ENCODE results near the gene DOCK1.

Gene DOCK1

DNA sequence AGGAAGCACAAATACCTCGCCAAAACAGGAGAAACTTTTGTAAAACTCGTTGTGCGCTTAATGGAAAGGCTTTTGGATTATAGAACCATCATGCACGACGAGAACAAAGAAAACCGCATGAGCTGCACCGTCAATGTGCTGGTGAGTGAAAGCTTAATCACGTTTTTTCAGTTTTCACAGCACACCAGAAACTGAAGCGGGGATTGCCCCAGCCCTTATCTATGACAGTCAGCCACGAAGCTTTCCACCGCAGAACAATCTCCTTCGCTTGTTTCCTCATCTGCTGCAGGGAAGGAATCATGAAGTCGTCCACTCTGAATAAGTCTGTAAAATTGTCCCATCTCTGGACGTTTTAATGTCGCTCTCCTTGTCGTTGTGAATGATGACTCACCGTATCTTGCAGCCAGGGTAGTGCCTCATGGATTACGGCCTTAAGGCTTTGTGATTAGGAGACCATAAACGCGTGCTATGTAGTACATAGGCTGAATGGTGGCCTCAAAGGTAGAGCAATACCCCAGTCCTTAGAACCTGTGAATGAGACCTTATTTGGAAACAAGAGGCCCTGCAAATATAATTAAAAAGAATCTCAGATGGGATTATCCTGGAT lies 468.9 kb downstream of the DOCK1 start:
- DNase-seq = no peak

DNA sequence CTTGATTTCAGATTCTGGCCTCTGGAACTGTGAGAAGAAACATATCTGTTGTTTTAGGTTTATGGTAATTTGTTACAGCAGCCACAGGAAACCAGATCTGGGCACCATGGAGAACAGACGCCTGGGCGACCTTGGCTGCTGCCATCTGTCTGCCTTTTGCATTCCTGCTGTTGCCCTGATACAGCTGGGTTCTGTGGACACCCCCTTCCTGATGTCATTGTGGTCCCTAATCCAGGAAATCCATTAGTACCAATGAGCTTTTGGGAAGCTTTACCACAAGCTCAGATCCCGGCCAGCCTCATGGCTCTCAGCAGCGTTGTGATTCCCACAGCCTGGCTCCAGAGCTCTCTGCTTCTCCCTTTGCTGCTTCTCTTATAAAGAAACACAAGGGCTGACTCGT lies 469.7 kb downstream of the DOCK1 start:
- DNase-seq = no peak

DNA sequence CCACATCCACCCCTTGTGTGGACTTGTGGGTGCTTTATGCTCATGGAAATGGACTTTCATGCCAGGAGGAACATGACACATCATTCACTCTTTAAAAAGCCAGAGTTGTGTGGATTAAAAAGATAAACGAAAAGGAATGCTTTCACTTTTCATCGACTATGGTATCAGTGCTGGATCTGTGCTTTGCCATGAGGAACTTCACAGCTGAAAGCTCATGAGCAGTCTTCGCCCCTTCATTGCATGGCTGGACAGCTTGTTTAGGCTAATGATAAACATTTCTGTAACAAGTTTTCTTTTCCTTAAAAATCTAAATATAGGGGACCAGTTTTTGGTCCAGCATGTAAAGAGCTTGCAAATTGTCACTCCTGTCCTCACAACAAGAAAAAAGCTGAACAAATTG lies 470.2 kb downstream of the DOCK1 start:
- DNase-seq = no peak

DNA sequence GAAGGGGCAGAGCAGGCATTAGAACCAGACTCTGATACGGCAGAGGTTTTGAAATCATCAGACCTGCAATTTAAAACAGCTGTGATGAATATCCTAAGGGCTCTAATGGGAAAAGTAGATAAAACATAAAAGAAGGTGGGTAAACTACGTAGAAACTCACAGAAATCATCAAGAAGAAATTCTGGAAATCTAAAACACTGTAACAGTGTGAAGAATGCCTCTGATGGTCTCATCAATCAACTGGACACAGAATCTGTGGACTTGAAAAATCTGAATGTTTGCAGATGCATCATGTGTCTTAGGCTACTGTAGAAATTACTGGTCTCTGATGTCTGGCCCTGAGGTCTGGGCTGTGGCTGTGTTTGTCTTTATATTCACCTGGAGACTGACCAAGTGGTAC lies 470.8 kb downstream of the DOCK1 start:
- DNase-seq = no peak

DNA sequence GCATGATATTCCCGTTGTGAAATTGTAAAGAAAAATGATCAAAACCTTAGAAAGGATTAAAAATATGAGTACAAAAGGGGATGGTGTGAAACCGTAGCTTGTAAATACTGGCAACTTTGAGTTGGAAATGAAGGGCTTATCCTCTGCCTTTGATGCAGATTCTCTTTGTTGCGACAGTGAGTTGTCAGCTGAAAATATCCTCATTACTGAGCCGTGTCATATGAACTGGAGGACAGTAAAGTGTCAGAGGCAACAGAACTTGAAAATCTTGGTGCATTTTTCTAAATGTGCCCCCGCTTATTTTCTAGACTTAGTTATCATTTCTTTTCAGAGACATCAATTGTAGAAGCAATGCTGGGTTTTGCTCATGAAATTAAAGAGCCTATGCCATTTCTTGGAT lies 473.4 kb downstream of the DOCK1 start:
- DNase-seq = no peak

DNA sequence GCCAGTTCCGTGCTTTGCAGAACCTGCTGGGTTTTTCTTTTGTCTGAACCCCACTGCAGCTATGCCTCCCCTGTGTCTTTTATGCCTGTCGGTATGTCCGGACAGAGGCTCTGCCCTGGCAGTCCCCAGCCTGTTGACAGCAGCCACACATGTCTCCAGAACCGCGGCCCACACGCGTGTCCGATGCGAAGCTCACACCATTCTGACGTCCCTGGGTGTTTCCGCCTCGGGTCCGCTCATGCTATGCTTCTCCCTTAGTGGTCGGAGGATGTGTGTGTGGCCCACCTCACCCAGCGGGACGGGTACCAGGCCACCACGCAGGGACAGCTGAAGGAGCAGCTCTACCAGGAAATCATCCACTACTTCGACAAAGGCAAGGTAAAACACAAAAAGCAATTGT lies 479.3 kb downstream of the DOCK1 start:
- no peak for DNase-seq

DNA sequence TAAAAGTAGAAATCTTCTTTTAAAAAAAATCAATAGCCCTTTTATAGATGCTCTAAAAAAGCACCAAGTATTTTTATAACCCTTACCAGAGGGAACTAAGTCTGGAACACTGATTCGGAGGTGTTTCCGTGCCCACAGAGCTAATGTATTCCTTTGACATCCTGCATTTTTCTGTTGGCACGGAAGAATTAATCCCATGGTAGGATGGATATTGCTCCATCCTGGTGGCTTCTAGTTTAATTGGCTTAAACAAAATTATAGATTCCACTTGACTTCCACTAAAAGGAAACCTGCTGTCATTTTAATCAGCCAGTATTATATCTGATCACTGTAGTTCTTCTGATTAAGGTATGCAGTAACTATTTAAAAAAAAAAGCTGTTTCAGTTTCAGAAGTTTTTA lies 479.8 kb downstream of the DOCK1 start:
- no peak for DNase-seq

DNA sequence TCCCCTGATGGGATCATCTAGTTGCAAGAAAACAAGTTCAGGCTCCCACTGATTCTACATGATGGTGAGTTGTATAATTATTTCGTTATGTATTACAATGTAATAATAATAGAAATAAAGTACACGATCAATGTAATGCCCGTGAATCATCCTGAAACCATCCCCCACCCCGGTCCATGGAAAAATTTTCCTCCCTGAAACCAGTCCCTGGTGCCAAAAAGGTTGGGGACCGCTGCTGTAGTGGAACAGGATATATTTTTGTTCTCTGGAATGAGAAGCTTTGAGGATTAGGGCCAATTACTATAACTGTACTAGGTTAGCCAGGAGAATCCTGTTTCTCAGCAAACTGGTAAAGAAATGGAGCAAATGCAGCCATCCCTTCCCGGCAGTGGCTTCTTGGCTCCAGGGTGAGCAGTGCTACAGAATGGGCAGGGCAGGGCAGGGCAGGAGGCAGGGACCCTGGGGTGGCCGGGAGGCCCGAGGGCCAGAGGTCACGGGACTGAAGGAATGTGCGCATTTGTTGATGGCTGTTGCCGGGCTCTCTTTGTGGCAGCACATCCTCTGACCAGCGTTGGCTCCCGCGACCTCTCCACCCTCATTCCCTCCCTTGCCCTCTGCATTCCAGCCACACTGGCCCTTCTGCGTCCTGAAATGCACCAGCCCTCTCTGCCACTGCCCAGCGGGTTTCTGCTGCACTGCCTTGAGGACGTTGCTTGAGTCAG lies 481.5 kb downstream of the DOCK1 start:
- DNase-seq = no peak

DNA sequence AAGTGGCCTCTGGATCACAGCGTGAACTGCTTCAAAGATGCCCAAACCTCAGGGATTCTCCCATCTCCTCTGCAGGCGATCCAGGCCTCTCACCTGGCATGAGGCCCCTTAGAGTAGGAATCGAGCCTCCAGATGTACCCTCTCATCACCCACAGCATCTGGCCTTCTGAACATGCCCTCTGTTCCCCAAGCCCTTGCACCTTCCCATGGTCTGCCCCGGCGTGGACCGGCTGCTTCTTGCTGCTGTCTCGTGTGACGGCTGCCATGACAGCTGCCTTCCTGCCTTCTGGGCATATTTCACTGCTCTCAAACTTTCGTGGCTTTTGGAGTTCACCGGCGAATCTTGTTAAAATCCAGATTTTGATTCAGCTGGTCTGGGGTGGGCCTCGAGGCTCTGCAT lies 486.6 kb downstream of the DOCK1 start:
- no peak for DNase-seq

DNA sequence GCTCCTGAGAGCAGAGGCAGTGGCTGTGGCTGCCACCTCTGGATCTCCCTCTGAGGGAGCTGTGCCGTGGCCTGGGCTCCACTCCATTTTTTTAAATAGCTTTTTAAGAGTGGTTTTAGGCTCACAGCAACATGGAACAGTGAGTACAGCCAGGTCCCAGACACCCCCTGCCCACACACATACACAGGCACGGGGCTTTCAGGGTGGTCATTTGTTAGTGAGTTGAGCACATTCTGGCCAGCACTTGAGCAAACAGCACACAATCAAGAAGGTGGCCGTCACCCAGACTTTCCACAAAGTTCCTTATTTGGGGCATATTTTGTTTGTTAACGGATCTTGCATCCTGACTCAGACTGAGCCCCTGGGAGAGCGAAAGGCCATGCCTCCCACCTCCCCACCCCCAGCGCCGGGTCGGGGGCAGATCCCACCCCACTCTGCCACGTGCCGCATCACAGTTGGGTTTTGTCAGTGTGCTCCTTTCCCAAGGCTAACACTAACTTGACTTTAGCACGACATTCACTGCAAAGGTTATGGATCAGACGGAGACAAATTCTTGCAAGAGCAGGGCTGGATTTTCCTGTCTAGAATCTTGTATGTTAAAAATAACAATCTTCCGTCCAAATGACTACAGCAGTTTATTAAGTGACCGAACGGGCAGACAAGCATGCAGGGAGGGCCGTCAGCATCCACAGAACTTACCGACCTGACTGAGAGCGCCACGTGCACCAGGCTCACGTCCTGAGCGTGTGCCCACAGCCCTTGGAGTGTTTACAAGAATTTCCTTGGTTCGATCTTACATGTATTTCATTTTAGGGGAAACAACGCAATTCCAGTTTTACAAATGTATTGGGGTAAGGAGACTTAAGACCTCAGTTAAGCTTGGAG lies 487.4 kb downstream of the DOCK1 start:
- no peak for DNase-seq

DNA sequence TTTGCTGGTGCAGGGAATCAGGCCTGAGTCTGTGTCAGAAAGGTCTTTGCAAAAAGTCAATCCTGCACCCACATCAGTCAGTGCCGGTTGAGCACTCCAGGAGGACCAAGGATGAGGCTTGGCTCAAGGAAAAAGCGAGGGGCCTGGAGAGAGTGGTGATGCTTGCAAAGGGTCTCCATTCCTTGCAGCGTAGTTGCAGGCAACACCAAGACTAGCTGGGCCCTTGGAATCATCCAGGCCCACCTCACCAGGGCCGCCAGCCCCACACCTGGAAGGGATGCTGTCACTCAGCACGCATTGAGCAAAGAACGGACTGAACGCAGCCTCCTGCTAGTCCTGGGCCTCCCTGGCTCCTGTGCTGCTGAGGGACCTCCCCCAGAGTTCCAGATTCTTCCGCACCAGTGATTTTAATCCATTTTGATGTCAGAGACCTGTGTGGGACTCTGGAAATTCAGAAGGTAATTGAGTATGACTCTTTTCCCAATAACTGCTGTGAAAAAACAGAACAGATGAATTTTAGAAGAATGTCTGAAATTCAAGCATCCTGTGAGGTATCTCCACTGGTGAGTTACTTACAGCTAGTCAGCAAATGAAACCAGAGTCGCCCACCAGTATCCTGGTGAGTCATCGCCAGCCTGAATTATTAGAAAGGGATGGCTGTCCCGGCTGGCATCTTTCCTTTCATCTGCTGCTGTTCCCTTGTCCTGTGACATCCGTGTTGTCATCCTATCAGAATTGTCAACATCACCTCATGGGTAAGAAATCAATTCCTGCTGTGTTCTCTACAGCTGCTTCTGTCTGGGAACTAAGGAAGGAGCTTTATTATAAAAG lies 493.1 kb downstream of the DOCK1 start:
- DNase-seq = no peak

DNA sequence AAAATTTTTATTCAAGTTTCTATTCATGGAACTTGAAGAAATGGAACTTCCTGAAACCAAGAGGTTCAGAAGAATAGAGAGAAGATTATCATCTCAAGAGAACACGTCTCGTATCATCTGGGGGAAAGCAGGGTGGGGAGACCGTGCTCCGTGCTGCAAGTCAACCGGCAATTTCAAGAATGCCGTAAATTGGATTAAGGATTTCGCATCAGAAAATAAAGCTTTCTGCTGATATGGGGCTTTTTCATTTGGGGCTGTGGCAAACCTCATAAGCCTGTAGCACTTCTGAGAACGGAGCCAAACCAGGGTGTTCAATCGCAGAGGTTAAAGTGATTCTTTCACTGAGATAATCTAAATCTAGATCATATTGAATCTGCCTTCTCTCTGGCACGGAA lies 493.7 kb downstream of the DOCK1 start:
- no peak for DNase-seq

DNA sequence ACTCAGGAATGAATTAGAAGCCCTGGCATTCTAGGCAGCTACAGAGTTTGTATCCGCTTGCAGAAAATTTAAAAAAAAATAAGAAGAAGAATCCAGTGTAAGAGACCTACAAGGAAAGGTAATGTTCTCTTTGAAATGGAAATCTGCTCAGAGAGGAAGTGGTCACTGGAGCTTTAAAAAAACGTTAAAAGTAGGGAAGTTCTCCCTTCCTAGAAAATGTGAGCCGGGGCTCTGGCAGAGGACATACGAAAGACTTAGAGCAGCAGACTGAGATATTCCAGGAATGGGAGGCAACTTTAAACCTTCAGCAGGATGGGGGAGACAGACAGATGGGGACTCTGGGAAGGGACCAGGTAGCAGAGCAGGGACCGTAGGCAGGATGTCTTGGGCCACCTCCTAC lies 494.4 kb downstream of the DOCK1 start:
- no peak for DNase-seq

DNA sequence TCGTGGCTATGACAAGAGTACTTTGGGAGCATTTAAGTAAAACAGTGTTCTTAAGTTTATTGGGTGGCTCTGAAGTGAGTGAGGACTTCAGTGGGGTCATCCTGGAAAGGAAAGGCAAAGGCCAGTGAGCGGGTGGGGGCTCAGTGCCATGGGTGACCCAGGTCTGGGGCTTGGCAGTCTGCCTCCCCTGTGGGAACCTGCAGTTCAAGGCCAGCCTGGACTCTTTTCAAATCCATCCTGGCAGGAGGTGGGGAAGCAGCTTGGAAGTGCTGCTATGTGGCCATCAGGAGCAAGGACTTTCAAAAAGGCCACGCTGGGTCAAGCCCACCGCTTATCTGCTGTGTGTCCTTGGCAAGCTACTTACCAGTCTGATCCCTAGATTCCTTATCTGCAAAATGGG lies 495.0 kb downstream of the DOCK1 start:
- no peak for DNase-seq

DNA sequence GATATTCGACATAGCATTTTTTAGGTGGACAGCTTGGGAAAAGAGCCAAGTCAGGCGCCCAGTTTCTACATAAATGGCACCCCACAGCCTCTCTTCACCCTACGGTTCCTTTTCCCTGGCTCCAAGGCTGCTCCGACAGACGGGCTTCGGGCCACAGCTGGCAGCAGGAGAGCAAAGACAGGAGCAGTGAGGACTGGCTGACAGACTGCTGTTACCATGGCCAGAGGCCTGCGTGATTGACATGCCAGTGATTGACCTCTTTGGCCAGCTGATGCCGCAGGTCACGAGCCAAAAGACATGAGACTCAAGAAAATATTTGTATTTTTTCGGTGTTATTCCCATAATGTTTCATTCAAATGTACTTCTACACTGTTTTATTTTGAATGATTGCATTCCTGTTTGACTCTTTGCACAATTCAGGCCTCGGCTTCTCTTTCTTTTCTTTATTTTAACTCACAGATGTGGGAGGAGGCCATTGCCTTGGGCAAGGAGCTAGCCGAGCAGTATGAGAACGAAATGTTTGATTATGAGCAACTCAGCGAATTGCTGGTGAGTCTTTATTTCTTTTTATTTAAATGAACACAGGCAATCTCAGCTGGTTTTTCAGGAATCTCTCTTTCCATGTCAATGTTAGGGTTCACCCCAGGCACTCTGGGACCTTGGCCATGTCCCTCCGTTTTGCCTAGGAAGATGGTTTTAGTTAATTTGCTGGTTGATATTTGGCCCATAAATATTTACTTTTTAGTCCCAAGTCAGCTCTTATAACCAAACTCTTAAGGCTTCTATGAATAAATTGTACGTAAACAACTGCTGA lies 497.6 kb downstream of the DOCK1 start:
- DNase-seq = no peak

DNA sequence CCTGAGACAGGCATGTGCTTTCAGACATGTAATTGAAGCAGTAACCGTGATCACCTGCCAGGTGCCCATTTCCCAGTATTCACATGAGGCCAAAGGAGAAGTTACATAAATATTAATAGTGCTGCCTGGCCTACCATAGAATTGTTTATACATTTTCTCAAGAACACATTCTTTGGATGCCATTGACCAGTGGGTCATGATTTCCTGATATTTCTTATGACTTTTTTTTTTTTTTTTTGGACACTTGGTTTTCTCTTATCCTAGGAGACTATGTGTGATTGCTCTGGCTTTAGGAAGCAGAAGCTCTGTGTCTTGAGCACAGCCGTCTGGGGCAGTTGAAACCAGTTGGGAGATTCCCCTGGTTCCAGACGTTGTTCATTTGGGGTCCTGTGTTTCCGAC lies 500.0 kb downstream of the DOCK1 start:
- DNase-seq = no peak

DNA sequence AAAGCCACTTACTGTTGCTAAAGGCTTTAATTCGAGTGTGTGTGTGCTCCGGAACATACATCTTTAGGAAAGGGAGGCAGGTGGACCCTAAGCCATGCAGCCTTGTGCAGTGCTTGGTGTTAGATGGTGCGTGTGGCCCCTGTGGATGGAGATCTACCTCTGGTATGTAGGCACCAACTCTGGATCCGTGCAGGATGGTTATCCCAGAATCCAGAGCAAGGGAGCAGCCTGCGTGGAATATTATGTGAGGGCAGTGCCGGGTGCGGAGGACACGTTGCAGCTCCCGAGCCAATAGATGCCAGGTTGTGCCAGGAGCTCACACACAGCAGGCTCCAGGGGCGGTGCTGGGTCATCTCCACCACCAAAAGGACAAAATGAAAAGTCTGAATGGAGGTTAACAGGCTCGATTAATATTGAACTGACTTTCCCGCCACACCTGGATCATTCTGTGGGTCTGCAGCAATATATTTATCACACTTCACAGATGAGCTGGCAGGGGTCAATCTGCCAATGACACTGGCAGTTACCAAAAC lies 500.9 kb downstream of the DOCK1 start:
- DNase-seq = no peak

DNA sequence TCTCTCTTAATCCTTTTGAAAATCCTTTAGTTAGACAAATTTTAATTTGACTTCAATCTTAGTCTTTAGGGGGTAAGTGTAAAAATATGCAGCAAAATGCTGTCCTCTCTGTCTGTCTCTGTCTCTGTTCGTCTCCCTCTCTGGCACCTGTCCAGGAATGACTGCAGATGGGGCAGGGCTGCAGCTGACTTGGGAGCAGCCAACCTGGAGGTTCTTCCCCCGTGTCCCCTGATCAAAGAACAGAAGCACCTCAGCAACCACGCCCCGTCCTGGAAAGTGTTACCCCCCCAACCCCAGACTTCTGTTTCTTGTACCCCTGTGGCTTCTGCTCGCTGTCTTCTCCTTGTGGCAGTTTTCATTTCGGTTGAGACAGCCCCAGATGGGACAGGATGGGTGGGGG lies 502.3 kb downstream of the DOCK1 start:
- no peak for DNase-seq

DNA sequence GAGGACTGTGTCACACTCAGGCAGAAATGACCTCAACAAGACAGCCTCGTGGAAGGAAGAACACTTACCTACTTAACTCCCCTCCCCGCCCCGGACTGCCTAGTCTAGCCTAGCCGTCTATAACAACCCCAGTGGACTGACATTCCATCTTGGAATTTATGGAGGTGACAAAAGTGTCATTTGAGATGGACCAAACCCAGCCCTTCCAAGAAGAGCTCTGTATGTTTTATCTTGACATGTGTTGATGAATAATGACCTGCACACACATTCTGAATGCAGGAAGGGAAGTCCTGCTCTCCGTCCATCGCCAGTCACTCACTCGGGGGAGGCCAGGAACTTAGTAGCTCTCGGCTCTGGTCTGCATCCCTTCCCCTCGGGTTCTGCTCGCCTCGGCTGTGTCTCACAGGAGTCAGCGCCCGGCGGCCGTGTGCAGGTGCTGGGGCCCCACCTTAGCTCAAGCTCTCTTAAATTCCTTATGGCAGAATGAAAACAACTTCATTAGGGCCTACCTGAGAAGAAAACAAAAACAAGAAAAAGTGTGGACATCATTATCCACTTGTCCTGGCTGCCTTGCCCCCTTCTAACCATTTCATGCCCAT lies 503.0 kb downstream of the DOCK1 start:
- no peak for DNase-seq

DNA sequence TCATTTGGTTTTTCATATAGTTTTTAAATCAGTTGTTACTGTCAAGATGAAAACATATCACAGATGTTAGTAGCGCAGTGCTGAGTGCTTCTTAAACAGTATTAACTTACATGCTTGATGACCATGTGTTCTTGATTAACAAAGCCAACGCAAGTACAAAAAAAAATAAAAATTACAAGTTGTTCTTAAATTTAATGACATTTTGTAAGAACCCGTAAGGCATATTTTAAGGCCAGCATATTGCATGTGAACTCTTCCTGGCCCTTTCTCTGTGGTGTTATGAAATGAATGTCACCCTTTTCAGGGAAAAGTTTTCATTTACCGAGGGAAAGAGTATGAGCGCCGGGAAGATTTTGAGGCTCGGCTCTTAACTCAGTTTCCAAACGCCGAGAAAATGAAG lies 503.5 kb downstream of the DOCK1 start:
- DNase-seq = no peak

DNA sequence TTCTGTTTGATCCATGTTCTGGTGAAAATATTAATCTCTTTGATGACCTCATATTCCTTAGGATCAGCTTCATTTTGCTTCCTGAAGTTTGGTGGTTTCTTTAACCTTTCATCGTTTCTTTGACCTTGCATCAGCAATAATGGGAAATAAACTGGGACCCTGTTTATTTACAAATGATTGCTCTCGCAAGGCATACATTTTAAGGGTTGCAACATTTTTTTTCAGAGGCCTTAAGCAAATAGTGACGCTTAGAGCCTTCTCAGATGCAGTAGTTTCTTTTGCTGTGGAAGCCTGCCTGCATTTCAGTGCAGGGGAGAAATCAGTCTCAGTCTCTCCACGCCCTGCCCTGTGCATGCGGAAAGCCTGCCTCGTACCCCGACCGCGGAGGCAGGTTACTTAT lies 504.8 kb downstream of the DOCK1 start:
- no peak for DNase-seq

DNA sequence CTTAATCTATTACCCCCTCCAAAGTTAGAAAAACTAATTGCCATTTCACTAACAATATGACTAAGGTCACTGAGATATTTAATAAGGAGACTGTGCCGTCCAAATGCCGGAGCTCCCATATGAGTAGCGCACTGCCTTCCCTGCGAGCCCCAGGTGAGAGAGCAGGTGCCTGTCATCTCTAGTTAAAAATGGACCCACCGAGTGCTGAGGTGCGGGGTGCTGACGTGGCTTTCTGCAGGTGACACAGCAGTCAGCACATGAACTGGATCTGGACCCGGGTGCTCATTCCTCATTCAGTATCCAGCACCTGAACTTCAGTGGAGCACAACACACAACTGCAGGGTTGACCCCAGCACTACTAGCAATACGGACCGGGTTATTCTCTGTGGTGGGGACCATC lies 505.8 kb downstream of the DOCK1 start:
- no peak for DNase-seq

All from activated CD8-positive, alpha-beta memory T cell treated with anti-CD3 and anti-CD28 coated beads for 24 hours (primary cell).